Hepatocyte (in vitro differentiated cells): ENCODE measurements around the gene MRRF. TPM values are rescaled to one million over a fixed set of nuclear protein-coding genes. Genes with fewer than 3 reads are reported as not detected.
"Not testable (repeated sequence)": the region's sequence is repeated elsewhere in the genome, so short reads cannot be mapped to it uniquely, and the experiment has no call there.

Experiments used
- DNase-seq: peaks from one replicate; pipeline ENCODE4 v3.0.0-alpha.2; 2016; ENCODE audit warnings: low spot score
- H2AFZ ChIP-seq: fragments of 200-600 bp; sonication (generic); 2 replicates; pipeline ENCODE4 v1.6.0; 2016; ENCODE audit warnings: antibody characterized with exemption, mild to moderate bottlenecking
- H3K27ac ChIP-seq: fragments of 200-600 bp; sonication (generic); 2 replicates; pipeline ENCODE4 v1.5.1; 2016; ENCODE audit warnings: mild to moderate bottlenecking
- H3K27me3 ChIP-seq: fragments of 200-600 bp; sonication (generic); 2 replicates; pipeline ENCODE4 v1.6.1; 2016
- H3K36me3 ChIP-seq: fragments of 200-600 bp; sonication (generic); replicated peaks from 2 replicates; pipeline ENCODE4 v1.5.1; 2016; ENCODE audit warnings: low read depth; ENCODE audit not compliant: insufficient read depth
- H3K4me1 ChIP-seq: fragments of 200-600 bp; sonication (generic); 2 replicates; pipeline ENCODE4 v1.5.1; 2016; ENCODE audit warnings: mild to moderate bottlenecking, moderate library complexity; ENCODE audit not compliant: insufficient read depth
- H3K4me2 ChIP-seq: fragments of 200-600 bp; sonication (generic); 2 replicates; pipeline ENCODE4 v1.6.0; 2016
- H3K4me3 ChIP-seq: fragments of 200-600 bp; sonication (generic); 2 replicates; pipeline ENCODE4 v1.5.1; 2016; ENCODE audit warnings: mild to moderate bottlenecking
- H3K79me2 ChIP-seq: fragments of 200-600 bp; sonication (generic); 2 replicates; pipeline ENCODE4 v1.6.0; 2017; ENCODE audit warnings: mild to moderate bottlenecking
- H3K9me2 ChIP-seq: fragments of 200-600 bp; sonication (generic); replicated peaks from 2 replicates; pipeline ENCODE4 v1.6.0; 2017; ENCODE audit warnings: mild to moderate bottlenecking; ENCODE audit not compliant: insufficient read depth
- H3K9me3 ChIP-seq: fragments of 200-600 bp; sonication (generic); 2 replicates; pipeline ENCODE4 v1.5.1; 2016; ENCODE audit warnings: low read depth, mild to moderate bottlenecking
- H4K20me1 ChIP-seq: fragments of 200-600 bp; sonication (generic); 2 replicates; pipeline ENCODE4 v1.6.0; 2016; ENCODE audit warnings: mild to moderate bottlenecking; ENCODE audit not compliant: insufficient read depth, poor library complexity, severe bottlenecking
- CTCF ChIP-seq: fragments of 200-600 bp; sonication (generic); IDR thresholded peaks from 2 replicates; pipeline ENCODE4 v1.5.1; 2016; ENCODE audit warnings: antibody characterized with exemption, mild to moderate bottlenecking; ENCODE audit not compliant: poor library complexity
- EZH2 ChIP-seq: fragments of 200-600 bp; sonication (generic); IDR thresholded peaks from 2 replicates; pipeline ENCODE4 v1.6.1; 2016; ENCODE audit warnings: antibody characterized with exemption, mild to moderate bottlenecking, borderline replicate concordance
- EZH2phosphoT487 ChIP-seq: fragments of 200-600 bp; sonication (generic); IDR thresholded peaks from one replicate; pipeline ENCODE4 v1.6.1; 2018; ENCODE audit warnings: antibody characterized with exemption, mild to moderate bottlenecking, low read depth, moderate library complexity; ENCODE audit not compliant: unreplicated experiment, severe bottlenecking
- WGBS: methylation state at CpG from one replicate; pipeline ENCODE4 v1.1.6; 2016; ENCODE audit warnings: low lambda C conversion rate; ENCODE audit errors: missing lambda C conversion rate; 5-methylcytosine and 5-hydroxymethylcytosine counted together
- polyA plus RNA-seq: library from polyadenylated mRNA; unstranded; fragments of >200 nt; fragmentation: Nextera tagmentation; extraction: Ambion mirVana; gene quantifications from 2 replicates; pipeline ENCODE4 v1.2.1, GENCODE V29; 2016
- total RNA-seq: library from RNA; depleted of rRNA; stranded (reverse); fragments of >200 nt; gene quantifications from 2 replicates; pipeline ENCODE4 v1.2.3, GENCODE V29; 2014

The MRRF gene
- total and polyA plus RNA-seq, 2 experiments from 2014 or later = 26.8 to 32.9 TPM

- Histone ChIP-seq H4K20me1 (no peaks in the 10 kb centered on the region), H3K9me2 (no peaks in the 10 kb centered on the region), H3K27me3 (no peaks in the 10 kb centered on the region), H3K9me3 (no peaks in the 10 kb centered on the region), H3K4me2 (no peak overlapping the region), H3K36me3 (no peaks in the 10 kb centered on the region), H2AFZ (no peak overlapping the region), H3K27ac (no peak overlapping the region), H3K4me3 (no peak overlapping the region), H3K79me2 (no peaks in the 10 kb centered on the region), H3K4me1 (no peaks in the 10 kb centered on the region)
- WGBS = 24% methylated on average over 1 of the region's 1 CpG
- no peak for DNase-seq
- TF ChIP-seq EZH2 (no peak), CTCF (no peak), EZH2phosphoT487 (no peak)
Measured at GRCh38 chr9:122325124-122325523, 60.4 kb downstream of the MRRF start.

- Histone ChIP-seq H3K36me3 (no peaks in the 10 kb centered on the region), H3K4me2 (no peak overlapping the region), H3K79me2 (no peaks in the 10 kb centered on the region), H2AFZ (no peak overlapping the region), H3K4me3 (no peak overlapping the region), H3K27ac (no peak overlapping the region), H3K9me2 (no peaks in the 10 kb centered on the region), H3K4me1 (no peaks in the 10 kb centered on the region), H3K9me3 (no peaks in the 10 kb centered on the region), H3K27me3 (no peaks in the 10 kb centered on the region), H4K20me1 (no peaks in the 10 kb centered on the region)
- 86% methylated on average over 2 of the region's 2 CpGs for WGBS
- TF ChIP-seq CTCF (no peak), EZH2phosphoT487 (no peak), EZH2 (no peak)
- no peak for DNase-seq
Measured at GRCh38 chr9:122327175-122327574, 62.5 kb downstream of the MRRF start.

- no peak overlapping the region for H2AFZ ChIP-seq
- H3K79me2 ChIP-seq = no peaks in the 10 kb centered on the region
- no peak for DNase-seq
- no peak overlapping the region for H3K27ac ChIP-seq
- no peaks in the 10 kb centered on the region for H3K9me3 ChIP-seq
- H3K4me3 ChIP-seq = no peak overlapping the region
- H3K27me3 ChIP-seq = no peaks in the 10 kb centered on the region
- TF ChIP-seq EZH2phosphoT487 = no peak
- no peak for TF ChIP-seq EZH2
- no peak for TF ChIP-seq CTCF
- H3K9me2 ChIP-seq = no peaks in the 10 kb centered on the region
- 79% methylated on average over 3 of the region's 3 CpGs for WGBS
- no peaks in the 10 kb centered on the region for H4K20me1 ChIP-seq
- H3K36me3 ChIP-seq = no peaks in the 10 kb centered on the region
- no peak overlapping the region for H3K4me2 ChIP-seq
- H3K4me1 ChIP-seq = no peaks in the 10 kb centered on the region
Measured at GRCh38 chr9:122329597-122329996, 64.9 kb downstream of the MRRF start.

- not testable (repeated sequence) for H3K9me3 ChIP-seq, DNase-seq, H3K79me2 ChIP-seq, H3K4me1 ChIP-seq, H4K20me1 ChIP-seq, H3K4me3 ChIP-seq, H2AFZ ChIP-seq, H3K27me3 ChIP-seq, H3K4me2 ChIP-seq, H3K9me2 ChIP-seq, H3K36me3 ChIP-seq, H3K27ac ChIP-seq
- WGBS = 98% methylated on average over 6 of the region's 6 CpGs
Measured at GRCh38 chr9:122330466-122330865, 65.8 kb downstream of the MRRF start.
